ENCODE measurements around the gene PARP8.

- TF ChIP-seq POLR2A (IDR thresholded peaks at IDR 0.05; ENCODE audit: low read depth, low read length) (no peak), USF2 (IDR thresholded peaks at IDR 0.05; ENCODE audit: low read depth, low read length) (no peak), CTCF (conservative IDR thresholded peaks at IDR 0.05; ENCODE audit: low read depth, low read length) (no peak), RAD21 (IDR thresholded peaks at IDR 0.05; ENCODE audit: low read length) (no peak), RFX5 (IDR thresholded peaks at IDR 0.05; ENCODE audit: low read depth, low read length) (no peak), CHD1 (IDR thresholded peaks at IDR 0.05; ENCODE audit: low read depth, low read length) (no peak), MAFK (IDR thresholded peaks at IDR 0.05; ENCODE audit: low read depth, low read length) (no peak), CEBPB (IDR thresholded peaks at IDR 0.05; ENCODE audit: low read depth, low read length) (no peak), MXI1 (IDR thresholded peaks at IDR 0.05; ENCODE audit: borderline replicate concordance, low read depth, low read length) (no peak), SMC3 (IDR thresholded peaks at IDR 0.05; ENCODE audit: low read depth, low read length) (no peak), MAZ (IDR thresholded peaks at IDR 0.05; ENCODE audit: borderline replicate concordance, low read depth, low read length) (no peak)
These were observed 161.2 kb downstream of the PARP8 start for GRCh38 chr5:50827516-50828247.

Data from IMR-90 (cell line).